Fibroblast of lung (primary cell): ENCODE measurements around the gene BLOC1S1. TPM values are rescaled to one million over a fixed set of nuclear protein-coding genes. Genes with fewer than 3 reads are reported as not detected.

Experiments
- DNase-seq, 2 donors: peaks; one replicate each; pipeline versions ENCODE4 v3.0.0 to v3.0.0-alpha.2; 2010; ENCODE audit warnings: low read depth in 2 of 2
- H2AFZ ChIP-seq: 2 replicates; pipeline ENCODE4 v1.5.1; 2012; ENCODE audit warnings: low read length, control low read depth, inconsistent platforms
- H3K27ac ChIP-seq: 2 replicates; pipeline ENCODE4 v1.5.1; 2011; ENCODE audit warnings: low read length, control low read depth; ENCODE audit not compliant: insufficient read depth
- H3K27me3 ChIP-seq: 2 replicates; pipeline ENCODE4 v1.5.1; 2011; ENCODE audit warnings: mild to moderate bottlenecking, low read length; ENCODE audit not compliant: control insufficient read depth, insufficient read depth
- H3K36me3 ChIP-seq: 2 replicates; pipeline ENCODE4 v1.5.1; 2011; ENCODE audit warnings: low read length; ENCODE audit not compliant: control insufficient read depth, insufficient read depth
- H3K4me1 ChIP-seq: 2 replicates; pipeline ENCODE4 v1.5.1; 2011; ENCODE audit warnings: low read length; ENCODE audit not compliant: control insufficient read depth, insufficient read depth; ENCODE audit errors: extremely low read depth
- H3K4me2 ChIP-seq: 2 replicates; pipeline ENCODE4 v1.5.1; 2011; ENCODE audit warnings: low read length, control low read depth; ENCODE audit not compliant: insufficient read depth; ENCODE audit errors: extremely low read depth
- H3K4me3 ChIP-seq, 4 experiments: fragments of 200-600 bp in 1 of 4; sonication (generic) in 1 of 4; replicated peaks in 1 of 4; 2 replicates each; pipeline ENCODE4 v1.5.1; 2011 to 2016; ENCODE audit warnings: low read length in 4 of 4, low read depth in 3 of 4, mild to moderate bottlenecking in 3 of 4, control low read depth in 2 of 4, inconsistent platforms in 1 of 4, mixed read lengths in 1 of 4; ENCODE audit not compliant: insufficient read depth in 1 of 4; ENCODE audit errors: control extremely low read depth in 1 of 4
- H3K79me2 ChIP-seq: 2 replicates; pipeline ENCODE4 v1.5.1; 2012; ENCODE audit warnings: mild to moderate bottlenecking, low read length, inconsistent platforms; ENCODE audit not compliant: control insufficient read depth, insufficient read depth
- H3K9ac ChIP-seq: 2 replicates; pipeline ENCODE4 v1.5.1; 2011; ENCODE audit warnings: mild to moderate bottlenecking, low read length, control low read depth; ENCODE audit not compliant: insufficient read depth
- H3K9me3 ChIP-seq: 2 replicates; pipeline ENCODE4 v1.5.1; 2012; ENCODE audit warnings: low read depth, low read length; ENCODE audit not compliant: control insufficient read depth, insufficient read depth
- H4K20me1 ChIP-seq: 2 replicates; pipeline ENCODE4 v1.5.1; 2011; ENCODE audit warnings: low read length; ENCODE audit not compliant: control insufficient read depth, insufficient read depth; ENCODE audit errors: extremely low read depth
- EZH2 ChIP-seq: IDR thresholded peaks from 2 replicates; pipeline ENCODE4 v1.5.1; 2012; ENCODE audit warnings: low read length, control low read depth, mild to moderate bottlenecking; ENCODE audit errors: missing control alignments
- polyA plus RNA-seq, 2 donors: library from polyadenylated mRNA; depleted of rRNA in 1 of 2; stranded (reverse) in 1 of 2; unstranded in 1 of 2; fragments of >200 nt; gene quantifications; 2 replicates each; pipeline ENCODE4 v1.2.1, GENCODE V29; 2011 to 2012; ENCODE audit warnings: missing spikeins in 1 of 2
- total RNA-seq: library from RNA; depleted of rRNA; stranded (reverse); fragments of >200 nt; gene quantifications from 2 replicates; pipeline ENCODE4 v1.2.1, GENCODE V29; 2014
- TF ChIP-seq, protein P1 (sequence below), 2 donors: IDR thresholded peaks in 1 of 2; conservative IDR thresholded peaks in 1 of 2; 1 replicate in 1 of 2; 2 replicates in 1 of 2; pipeline ENCODE4 v1.5.1; 2011 to 2012; ENCODE audit warnings: low read length in 2 of 2, control low read depth in 1 of 2, inconsistent platforms in 1 of 2, low read depth in 1 of 2, mild to moderate bottlenecking in 1 of 2

BLOC1S1 gene
- total and polyA plus RNA-seq, 2 donors (not counting 1 experiment from before 2014, with no cell fraction given) = 103 to 163 TPM

DNA sequence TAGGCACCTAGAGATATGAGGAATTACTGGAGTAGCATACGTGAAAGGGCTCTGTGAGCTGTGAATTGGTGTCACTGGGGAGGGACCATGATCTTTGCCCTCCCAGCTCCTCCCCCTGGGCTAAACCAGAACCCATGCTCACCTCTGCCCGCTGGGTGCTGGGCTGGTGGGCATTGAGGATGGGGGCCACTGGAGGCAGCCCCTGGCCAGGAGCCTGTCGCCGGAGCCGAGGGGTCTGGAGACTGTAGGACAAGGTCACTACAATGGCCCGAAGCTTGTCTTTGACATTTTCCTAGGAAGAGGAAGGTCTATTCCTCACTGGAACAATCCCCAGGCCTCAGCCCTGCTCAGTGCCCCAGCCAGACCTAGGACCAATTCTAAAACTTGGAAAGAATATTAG lies 19.7 kb upstream of the BLOC1S1 start:
- peaks cover 17% of the 10 kb centered on the region for H3K36me3 ChIP-seq
- H3K4me3 ChIP-seq = no peak overlapping the region
- H3K27ac ChIP-seq = no peak overlapping the region
- H3K79me2 ChIP-seq = no peaks in the 10 kb centered on the region
- peaks cover 2% of the 10 kb centered on the region for H3K4me1 ChIP-seq
- no peaks in the 10 kb centered on the region for H3K27me3 ChIP-seq
- no peaks in the 10 kb centered on the region for H4K20me1 ChIP-seq
- no peak overlapping the region for H2AFZ ChIP-seq
- no peak overlapping the region for H3K9ac ChIP-seq
- no peak overlapping the region for H3K4me2 ChIP-seq
- no peak for TF ChIP-seq EZH2
- TF ChIP-seq, protein P1, sequence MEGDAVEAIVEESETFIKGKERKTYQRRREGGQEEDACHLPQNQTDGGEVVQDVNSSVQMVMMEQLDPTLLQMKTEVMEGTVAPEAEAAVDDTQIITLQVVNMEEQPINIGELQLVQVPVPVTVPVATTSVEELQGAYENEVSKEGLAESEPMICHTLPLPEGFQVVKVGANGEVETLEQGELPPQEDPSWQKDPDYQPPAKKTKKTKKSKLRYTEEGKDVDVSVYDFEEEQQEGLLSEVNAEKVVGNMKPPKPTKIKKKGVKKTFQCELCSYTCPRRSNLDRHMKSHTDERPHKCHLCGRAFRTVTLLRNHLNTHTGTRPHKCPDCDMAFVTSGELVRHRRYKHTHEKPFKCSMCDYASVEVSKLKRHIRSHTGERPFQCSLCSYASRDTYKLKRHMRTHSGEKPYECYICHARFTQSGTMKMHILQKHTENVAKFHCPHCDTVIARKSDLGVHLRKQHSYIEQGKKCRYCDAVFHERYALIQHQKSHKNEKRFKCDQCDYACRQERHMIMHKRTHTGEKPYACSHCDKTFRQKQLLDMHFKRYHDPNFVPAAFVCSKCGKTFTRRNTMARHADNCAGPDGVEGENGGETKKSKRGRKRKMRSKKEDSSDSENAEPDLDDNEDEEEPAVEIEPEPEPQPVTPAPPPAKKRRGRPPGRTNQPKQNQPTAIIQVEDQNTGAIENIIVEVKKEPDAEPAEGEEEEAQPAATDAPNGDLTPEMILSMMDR (conservative IDR thresholded peaks at IDR 0.05 in 1 of 2, IDR thresholded peaks at IDR 0.05 in 1 of 2; ENCODE audit: low read depth in 1 of 2, low read length in 2 of 2) = no peak
- no peak for DNase-seq
- H3K9me3 ChIP-seq = no peaks in the 10 kb centered on the region

- Histone ChIP-seq H3K4me3 (no peak overlapping the region), H3K79me2 (no peaks in the 10 kb centered on the region), H3K4me2 (no peak overlapping the region), H3K27ac (no peak overlapping the region), H3K9me3 (no peaks in the 10 kb centered on the region), H4K20me1 (no peaks in the 10 kb centered on the region), H3K36me3 (peaks cover 17% of the 10 kb centered on the region), H3K27me3 (no peaks in the 10 kb centered on the region), H3K9ac (no peak overlapping the region), H2AFZ (no peak overlapping the region), H3K4me1 (peaks cover 4% of the 10 kb centered on the region)
- no peak for TF ChIP-seq EZH2
- TF ChIP-seq, protein P1 (conservative IDR thresholded peaks at IDR 0.05 in 1 of 2, IDR thresholded peaks at IDR 0.05 in 1 of 2; ENCODE audit: low read depth in 1 of 2, low read length in 2 of 2) = no peak
- DNase-seq = no peak
Observed at GRCh38 chr12:55696796-55697462, 18.9 kb upstream of the BLOC1S1 start.

DNA sequence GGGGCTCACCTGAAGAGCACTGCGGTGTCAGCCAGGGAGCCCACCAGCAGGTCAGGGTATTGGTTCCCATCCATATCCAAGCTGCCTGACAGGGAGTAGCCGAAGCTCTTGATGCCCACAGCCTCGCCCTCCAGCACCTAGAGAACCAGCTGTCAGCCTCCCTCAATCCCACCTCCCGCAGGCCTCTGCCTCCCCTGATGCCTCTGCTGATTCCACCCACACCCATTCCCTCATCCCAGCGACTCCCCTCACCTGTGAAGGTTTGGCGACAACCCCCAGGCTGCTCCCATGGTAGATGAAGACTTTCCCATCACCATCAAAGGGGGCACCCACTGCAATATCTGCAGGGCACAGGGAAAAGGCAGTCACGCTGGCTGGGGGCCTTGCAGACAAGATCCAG lies 18.2 kb upstream of the BLOC1S1 start:
- H3K9ac ChIP-seq = no peak overlapping the region
- no peak overlapping the region for H3K4me3 ChIP-seq
- H3K9me3 ChIP-seq = no peaks in the 10 kb centered on the region
- H4K20me1 ChIP-seq = no peaks in the 10 kb centered on the region
- H3K4me1 ChIP-seq = peaks cover 4% of the 10 kb centered on the region
- no peak overlapping the region for H3K4me2 ChIP-seq
- H3K36me3 ChIP-seq = peaks cover 17% of the 10 kb centered on the region
- no peaks in the 10 kb centered on the region for H3K79me2 ChIP-seq
- no peak overlapping the region for H3K27ac ChIP-seq
- H3K27me3 ChIP-seq = no peaks in the 10 kb centered on the region
- TF ChIP-seq, protein P1 (conservative IDR thresholded peaks at IDR 0.05 in 1 of 2, IDR thresholded peaks at IDR 0.05 in 1 of 2; ENCODE audit: low read depth in 1 of 2, low read length in 2 of 2) = no peak
- no peak for DNase-seq
- no peak overlapping the region for H2AFZ ChIP-seq
